Lung (tissue), 12 donors: Measurements from ENCODE around the gene IMPG1. TPM values are rescaled to one million over a fixed set of nuclear protein-coding genes. Genes with fewer than 3 reads are reported as not detected.

Experiments used
- ATAC-seq: fragments of 200-7000 bp; cut with Tn5 transposase; one replicate; pipeline ENCODE4 v1.9.1; 2020; ENCODE audit warnings: moderate number of reproducible peaks; ENCODE audit not compliant: insufficient read depth, low FRiP score
- DNase-seq, 3 donors: peaks; one replicate each; pipeline ENCODE4 v3.0.0-alpha.2; 2013 to 2017
- H3K27ac ChIP-seq, 2 donors: one replicate each; pipeline ENCODE4 v1.5.1; 2013; ENCODE audit warnings: mild to moderate bottlenecking in 2 of 2, moderate library complexity in 2 of 2, control low read depth in 1 of 2, inconsistent platforms in 1 of 2, low read depth in 1 of 2, low read length in 1 of 2
- H3K27me3 ChIP-seq, 3 donors: one replicate each; pipeline ENCODE4 v1.5.1; 2013; ENCODE audit warnings: low read length in 2 of 3; ENCODE audit not compliant: control insufficient read depth in 3 of 3, insufficient read depth in 3 of 3
- H3K36me3 ChIP-seq, 4 donors: one replicate each; pipeline ENCODE4 v1.5.1; 2013; ENCODE audit warnings: low read length in 4 of 4, mild to moderate bottlenecking in 1 of 4, moderate library complexity in 1 of 4; ENCODE audit not compliant: control insufficient read depth in 4 of 4, insufficient read depth in 4 of 4
- H3K4me1 ChIP-seq, 5 donors: one replicate each; pipeline ENCODE4 v1.5.1; 2013; ENCODE audit warnings: low read length in 5 of 5, mild to moderate bottlenecking in 2 of 5, moderate library complexity in 1 of 5; ENCODE audit not compliant: control insufficient read depth in 5 of 5, insufficient read depth in 5 of 5
- H3K4me3 ChIP-seq: one replicate; pipeline ENCODE4 v1.5.1; 2013; ENCODE audit warnings: mild to moderate bottlenecking, control low read depth, moderate library complexity
- H3K9ac ChIP-seq, 2 donors: one replicate each; pipeline ENCODE4 v1.5.1; 2013; ENCODE audit warnings: low read length in 2 of 2, control low read depth in 1 of 2; ENCODE audit not compliant: insufficient read depth in 1 of 2
- H3K9me3 ChIP-seq, 4 donors: one replicate each; pipeline ENCODE4 v1.5.1; 2013; ENCODE audit warnings: low read length in 3 of 4, mild to moderate bottlenecking in 1 of 4, moderate library complexity in 1 of 4; ENCODE audit not compliant: control insufficient read depth in 4 of 4, insufficient read depth in 3 of 4
- CTCF ChIP-seq: IDR thresholded peaks from 2 replicates; pipeline ENCODE4 v1.5.1; 2012; ENCODE audit warnings: mild to moderate bottlenecking; ENCODE audit errors: control extremely low read depth, extremely low read depth
- WGBS, 2 donors: extraction: QIAGEN DNeasy Blood & Tissue Kit; methylation state at CpG; one replicate each; pipeline ENCODE4 v1.1.7; 2013; 5-methylcytosine and 5-hydroxymethylcytosine counted together
- polyA plus RNA-seq, 2 donors: library from polyadenylated mRNA; stranded (reverse); fragments of 200-250 nt; gene quantifications; one replicate each; pipeline ENCODE4 v1.2.1, GENCODE V29; 2013
- total RNA-seq, 2 donors: library from RNA; depleted of rRNA in 1 of 2; stranded (reverse); fragments of >200 nt in 1 of 2; gene quantifications; one replicate each; pipeline ENCODE4 v1.2.1, GENCODE V29; 2014 to 2021
- donor health status: control.
- donor health status: control.
- donor health status: Bipolar disorder and iron deficiency.
- donor health status: healthy.
- donor health status: DM: yes; HTN: yes; CAD: no.

IMPG1 gene
- total and polyA plus RNA-seq, 4 donors = not detected

DNA sequence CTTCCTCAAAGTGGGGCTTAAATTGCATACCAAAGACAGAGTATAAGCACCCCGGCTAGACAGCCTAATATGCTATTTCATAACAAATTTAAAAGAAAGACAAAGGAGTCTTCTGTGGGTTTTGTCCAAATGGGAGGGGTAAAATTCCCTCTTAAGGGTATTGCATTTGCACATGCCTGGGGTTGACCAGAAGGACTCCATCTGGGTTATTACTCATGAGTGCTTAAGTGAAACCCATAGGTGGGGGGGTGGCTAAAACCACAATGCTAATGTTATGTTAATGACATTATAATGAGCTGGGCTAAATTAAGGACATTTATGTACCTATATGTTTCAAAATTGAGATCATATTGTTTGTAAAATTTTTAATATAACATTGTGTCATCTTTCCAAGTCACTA, 15.0 kb downstream of the IMPG1 start:
- Histone ChIP-seq H3K9me3 (no peaks in the 10 kb centered on the region), H3K4me1 (no peaks in the 10 kb centered on the region), H3K4me3 (no peak overlapping the region), H3K9ac (no peak overlapping the region), H3K36me3 (no peaks in the 10 kb centered on the region), H3K27ac (no peak overlapping the region), H3K27me3 (no peaks in the 10 kb centered on the region)
- WGBS, 2 donors = 86 to 89% methylated on average over 1 of the region's 1 CpG
- no peak for TF ChIP-seq CTCF
- ATAC-seq (no peak), DNase-seq (no peak)

- Histone ChIP-seq H3K4me3 (no peak overlapping the region), H3K4me1 (no peaks in the 10 kb centered on the region), H3K27me3 (no peaks in the 10 kb centered on the region), H3K9ac (no peak overlapping the region), H3K27ac (no peak overlapping the region), H3K9me3 (peaks cover 0 to 1% (median 0%) of the 10 kb centered on the region in 4 donors), H3K36me3 (no peaks in the 10 kb centered on the region)
- DNase-seq (no peak), ATAC-seq (no peak)
- WGBS, 2 donors = 66 to 68% methylated on average over 3 of the region's 3 CpGs
- no peak for TF ChIP-seq CTCF
These were observed 20.1 kb downstream of the IMPG1 start for GRCh38 chr6:76052314-76052713.

DNA sequence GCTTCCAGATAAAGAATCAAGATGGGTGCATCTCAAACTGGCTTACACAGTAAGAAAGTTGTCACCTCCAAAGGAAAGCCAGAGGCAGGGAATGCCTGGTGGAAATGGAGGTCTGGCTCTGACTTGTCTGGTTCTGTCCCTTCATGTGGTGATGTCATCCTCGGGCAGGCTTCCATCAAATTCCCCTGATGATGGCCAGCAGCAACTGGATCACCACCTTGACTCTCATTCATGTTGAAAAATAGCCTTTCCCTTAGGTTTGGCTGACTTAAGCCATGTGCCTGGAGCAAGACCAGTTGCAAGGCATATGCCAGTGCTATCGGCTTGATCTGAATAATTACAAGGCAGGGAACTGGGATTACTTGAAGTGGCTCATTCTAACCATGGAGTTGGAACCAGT, 28.8 kb downstream of the IMPG1 start:
- no peak overlapping the region for H3K27ac ChIP-seq
- no peaks in the 10 kb centered on the region for H3K27me3 ChIP-seq
- H3K4me3 ChIP-seq = no peak overlapping the region
- H3K4me1 ChIP-seq = no peaks in the 10 kb centered on the region
- H3K9me3 ChIP-seq = peaks cover 0 to 5% (median 0%) of the 10 kb centered on the region in 4 donors
- DNase-seq = no peak
- no peak overlapping the region for H3K9ac ChIP-seq
- ATAC-seq = no peak
- H3K36me3 ChIP-seq = no peaks in the 10 kb centered on the region
- 69 to 87% methylated on average over 2 of the region's 2 CpGs for WGBS, 2 donors
- TF ChIP-seq CTCF = no peak

GRCh38 chr6:76035713-76036112, 36.7 kb downstream of the IMPG1 start:
- Histone ChIP-seq H3K9ac (no peak overlapping the region), H3K9me3 (peaks cover 0 to 1% (median 0%) of the 10 kb centered on the region in 4 donors), H3K27me3 (no peaks in the 10 kb centered on the region), H3K27ac (no peak overlapping the region), H3K4me3 (no peak overlapping the region), H3K4me1 (no peaks in the 10 kb centered on the region), H3K36me3 (no peaks in the 10 kb centered on the region)
- no peak for TF ChIP-seq CTCF
- no peak for ATAC-seq
- 47 to 56% methylated on average over 1 of the region's 1 CpG for WGBS, 2 donors
- no peak for DNase-seq
